ENCODE results near the gene SEC61G. TPM values are rescaled to one million over a fixed set of nuclear protein-coding genes. Genes with fewer than 3 reads are reported as not detected.
A peak's percentile ranks its signal among the peaks of the same experiment; 100 is the strongest.

SEC61G gene
- total and polyA plus RNA-seq, 2 donors: 167 to 357 TPM

DNA sequence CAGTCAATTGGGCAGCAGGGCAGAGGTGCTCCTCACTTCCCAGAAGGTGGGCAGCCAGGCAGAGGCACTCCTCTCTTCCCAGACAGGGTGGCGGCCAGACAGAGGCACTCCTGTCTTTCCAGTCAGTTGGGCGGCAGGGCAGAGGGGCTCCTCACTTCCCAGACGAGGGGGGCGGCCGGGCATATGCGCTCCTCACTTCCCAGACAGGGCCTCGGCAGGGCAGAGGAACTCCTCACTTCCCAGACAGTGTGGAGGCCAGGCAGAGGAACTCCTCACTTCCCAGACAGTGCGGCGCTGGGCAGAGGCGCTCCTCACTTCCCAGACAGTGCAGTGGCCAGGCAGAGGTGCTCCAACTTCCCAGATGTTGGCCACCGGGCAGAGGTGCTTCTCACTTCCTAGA lies 33.4 kb upstream of the SEC61G start:
- no peaks in the 10 kb centered on the region for H3K9me3 ChIP-seq (ENCODE audit: control insufficient read depth in 2 of 2, insufficient read depth in 1 of 2, low read length in 1 of 2)
- 82% methylated on average over 11 of the region's 11 CpGs for WGBS
- H3K4me1 ChIP-seq (ENCODE audit: control insufficient read depth in 2 of 2, insufficient read depth in 2 of 2, low read length in 2 of 2): peaks cover 0 to 4% of the 10 kb centered on the region in 2 donors
- H3K27ac ChIP-seq (ENCODE audit: low read depth in 1 of 2, low read length in 1 of 2): no peak overlapping the region
- H3K36me3 ChIP-seq (ENCODE audit: control insufficient read depth in 2 of 2, insufficient read depth in 2 of 2, low read length in 1 of 2): no peaks in the 10 kb centered on the region
- H3K4me3 ChIP-seq (ENCODE audit: low read length in 2 of 2): no peak overlapping the region
- no peak for DNase-seq (ENCODE audit: low read depth in 6 of 9, low spot score in 9 of 9)
- peaks cover 0 to 5% of the 10 kb centered on the region in 2 donors for H3K27me3 ChIP-seq (ENCODE audit: control insufficient read depth in 2 of 2, insufficient read depth in 1 of 2, low read length in 1 of 2)

DNA sequence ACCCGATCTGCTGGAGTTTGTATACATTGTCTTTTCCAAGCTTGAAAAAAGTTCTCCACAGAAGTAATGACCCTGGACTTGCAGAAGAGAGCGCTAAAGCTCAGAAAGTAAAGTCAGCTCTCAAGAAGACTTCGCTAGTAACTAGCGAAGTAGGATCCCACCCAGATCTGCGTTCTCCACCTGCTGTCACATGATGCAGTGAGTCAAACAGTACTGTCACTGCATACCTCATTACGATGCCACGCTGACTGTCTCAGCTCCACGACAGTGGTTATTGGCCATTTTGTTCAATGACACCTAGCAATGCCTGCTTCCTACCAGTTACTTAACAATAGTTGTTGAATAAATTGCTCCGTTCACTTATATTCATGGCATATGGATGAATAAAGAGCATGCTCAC lies 29.7 kb upstream of the SEC61G start:
- peaks cover 0 to 4% of the 10 kb centered on the region in 2 donors for H3K4me1 ChIP-seq (ENCODE audit: control insufficient read depth in 2 of 2, insufficient read depth in 2 of 2, low read length in 2 of 2)
- H3K4me3 ChIP-seq (ENCODE audit: low read length in 2 of 2): no peak overlapping the region
- peaks cover 0 to 5% of the 10 kb centered on the region in 2 donors for H3K27me3 ChIP-seq (ENCODE audit: control insufficient read depth in 2 of 2, insufficient read depth in 1 of 2, low read length in 1 of 2)
- H3K9me3 ChIP-seq (ENCODE audit: control insufficient read depth in 2 of 2, insufficient read depth in 1 of 2, low read length in 1 of 2): no peaks in the 10 kb centered on the region
- peak in 4 of 9 donors; percentile 3 to 34 (median 8) for DNase-seq (ENCODE audit: low read depth in 6 of 9, low spot score in 9 of 9)
- WGBS: 12% methylated on average over 9 of the region's 9 CpGs
- H3K36me3 ChIP-seq (ENCODE audit: control insufficient read depth in 2 of 2, insufficient read depth in 2 of 2, low read length in 1 of 2): no peaks in the 10 kb centered on the region
- H3K27ac ChIP-seq (ENCODE audit: low read depth in 1 of 2, low read length in 1 of 2): no peak overlapping the region

DNA sequence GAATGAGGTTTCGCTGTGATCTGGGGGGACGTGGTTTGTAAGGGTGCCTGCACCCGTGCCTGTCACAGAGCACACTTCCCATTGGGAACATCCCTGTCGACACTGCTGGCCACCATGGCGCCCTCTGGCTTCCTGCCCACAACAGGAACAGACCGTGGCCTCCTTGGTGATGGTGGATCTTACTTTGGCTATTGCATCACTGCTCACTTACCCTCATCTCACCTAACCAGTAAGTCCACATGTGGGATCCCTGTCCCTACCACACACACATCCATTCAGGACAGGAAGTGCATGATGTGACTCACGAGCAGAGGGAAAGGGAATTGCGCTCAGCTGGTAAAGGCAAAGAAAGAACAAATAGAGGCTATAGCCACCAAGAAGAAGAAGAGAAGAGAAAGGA lies 26.2 kb upstream of the SEC61G start:
- no peak for DNase-seq (ENCODE audit: low read depth in 6 of 9, low spot score in 9 of 9)
- H3K36me3 ChIP-seq (ENCODE audit: control insufficient read depth in 2 of 2, insufficient read depth in 2 of 2, low read length in 1 of 2): no peaks in the 10 kb centered on the region
- WGBS: 69% methylated on average over 8 of the region's 8 CpGs

DNA sequence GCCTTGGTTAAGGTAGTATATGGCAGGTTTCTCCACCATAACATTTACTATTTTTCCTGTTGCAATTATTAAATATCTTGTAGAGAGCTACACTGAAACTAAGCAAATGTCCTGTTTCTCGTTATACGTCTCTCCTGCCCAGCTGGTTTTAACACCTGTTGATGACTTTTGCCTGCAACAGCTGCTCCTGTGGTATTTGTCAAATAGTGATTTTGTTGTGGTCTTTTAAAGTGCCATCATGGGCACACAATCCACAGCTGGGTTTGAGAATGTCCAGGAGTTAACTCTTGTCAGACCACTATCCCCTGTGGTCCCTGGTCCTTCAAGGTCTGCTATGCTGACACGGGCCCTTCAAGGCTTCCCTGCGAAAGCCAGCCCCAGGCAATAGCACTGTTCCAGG lies 24.9 kb upstream of the SEC61G start:
- DNase-seq (ENCODE audit: low read depth in 6 of 9, low spot score in 9 of 9): no peak
- Histone ChIP-seq H3K27me3 (ENCODE audit: control insufficient read depth in 2 of 2, insufficient read depth in 1 of 2, low read length in 1 of 2) (peaks cover 0 to 4% of the 10 kb centered on the region in 2 donors), H3K4me1 (ENCODE audit: control insufficient read depth in 2 of 2, insufficient read depth in 2 of 2, low read length in 2 of 2) (peaks cover 0 to 4% of the 10 kb centered on the region in 2 donors), H3K36me3 (ENCODE audit: control insufficient read depth in 2 of 2, insufficient read depth in 2 of 2, low read length in 1 of 2) (no peaks in the 10 kb centered on the region), H3K27ac (ENCODE audit: low read depth in 1 of 2, low read length in 1 of 2) (no peak overlapping the region), H3K4me3 (ENCODE audit: low read length in 2 of 2) (no peak overlapping the region), H3K9me3 (ENCODE audit: control insufficient read depth in 2 of 2, insufficient read depth in 1 of 2, low read length in 1 of 2) (no peaks in the 10 kb centered on the region)
- 91% methylated on average over 4 of the region's 4 CpGs for WGBS

More for the DNA sequence above, 26.2 kb upstream of the SEC61G start:
- H3K27ac ChIP-seq (ENCODE audit: low read depth in 1 of 2, low read length in 1 of 2): no peak overlapping the region
- no peaks in the 10 kb centered on the region for H3K9me3 ChIP-seq (ENCODE audit: control insufficient read depth in 2 of 2, insufficient read depth in 1 of 2, low read length in 1 of 2)
- no peak overlapping the region for H3K4me3 ChIP-seq (ENCODE audit: low read length in 2 of 2)
- peaks cover 0 to 4% of the 10 kb centered on the region in 2 donors for H3K4me1 ChIP-seq (ENCODE audit: control insufficient read depth in 2 of 2, insufficient read depth in 2 of 2, low read length in 2 of 2)
- peaks cover 0 to 5% of the 10 kb centered on the region in 2 donors for H3K27me3 ChIP-seq (ENCODE audit: control insufficient read depth in 2 of 2, insufficient read depth in 1 of 2, low read length in 1 of 2)

DNA sequence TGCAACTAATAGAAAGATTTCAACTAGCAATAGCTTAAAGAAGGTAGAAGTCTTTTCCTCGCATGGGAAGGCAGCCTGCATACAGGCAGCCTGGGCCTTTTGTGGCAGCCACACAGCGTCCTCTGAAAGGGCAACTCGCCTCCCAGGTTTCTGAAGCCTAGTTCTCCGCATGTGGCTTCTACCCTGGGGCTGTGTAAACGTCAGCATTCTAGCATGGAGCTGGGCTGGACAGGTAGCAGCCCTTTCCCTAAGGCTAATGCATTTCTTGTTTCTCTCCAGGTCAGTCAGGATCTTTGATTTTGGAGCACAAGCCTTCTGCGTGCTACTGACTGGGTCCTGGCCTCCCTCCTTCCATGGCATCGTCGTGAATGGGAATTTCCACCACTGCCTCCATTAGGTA lies 23.8 kb upstream of the SEC61G start:
- Histone ChIP-seq H3K27ac (ENCODE audit: low read depth in 1 of 2, low read length in 1 of 2) (no peak overlapping the region), H3K36me3 (ENCODE audit: control insufficient read depth in 2 of 2, insufficient read depth in 2 of 2, low read length in 1 of 2) (no peaks in the 10 kb centered on the region), H3K9me3 (ENCODE audit: control insufficient read depth in 2 of 2, insufficient read depth in 1 of 2, low read length in 1 of 2) (no peaks in the 10 kb centered on the region), H3K4me1 (ENCODE audit: control insufficient read depth in 2 of 2, insufficient read depth in 2 of 2, low read length in 2 of 2) (no peaks in the 10 kb centered on the region), H3K27me3 (ENCODE audit: control insufficient read depth in 2 of 2, insufficient read depth in 1 of 2, low read length in 1 of 2) (no peaks in the 10 kb centered on the region), H3K4me3 (ENCODE audit: low read length in 2 of 2) (no peak overlapping the region)
- WGBS: 84% methylated on average over 8 of the region's 8 CpGs
- DNase-seq (ENCODE audit: low read depth in 6 of 9, low spot score in 9 of 9): no peak

DNA sequence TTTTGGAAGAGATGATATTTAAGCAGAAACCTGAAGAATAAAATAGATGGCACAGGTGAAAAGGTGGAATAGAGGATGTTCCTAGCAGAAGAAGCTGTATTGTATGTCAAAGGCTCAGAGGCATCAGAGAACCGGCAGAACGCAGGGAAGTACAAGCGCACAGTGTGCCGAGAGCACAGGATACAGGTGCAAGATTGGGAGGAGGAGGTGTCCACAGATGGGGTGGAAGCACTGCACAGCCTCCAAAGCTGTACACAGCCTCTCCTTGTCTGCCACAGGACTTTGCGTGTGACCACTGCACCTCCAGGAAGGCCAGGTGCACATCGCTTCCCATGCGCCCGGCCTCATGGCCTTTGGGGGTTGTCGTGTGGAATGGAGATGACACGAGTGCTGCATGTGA lies 23.3 kb upstream of the SEC61G start:
- no peaks in the 10 kb centered on the region for H3K36me3 ChIP-seq (ENCODE audit: control insufficient read depth in 2 of 2, insufficient read depth in 2 of 2, low read length in 1 of 2)
- DNase-seq (ENCODE audit: low read depth in 6 of 9, low spot score in 9 of 9): no peak
- 91% methylated on average over 10 of the region's 10 CpGs for WGBS
- no peaks in the 10 kb centered on the region for H3K9me3 ChIP-seq (ENCODE audit: control insufficient read depth in 2 of 2, insufficient read depth in 1 of 2, low read length in 1 of 2)
- H3K27me3 ChIP-seq (ENCODE audit: control insufficient read depth in 2 of 2, insufficient read depth in 1 of 2, low read length in 1 of 2): no peaks in the 10 kb centered on the region
- H3K27ac ChIP-seq (ENCODE audit: low read depth in 1 of 2, low read length in 1 of 2): no peak overlapping the region
- no peak overlapping the region for H3K4me3 ChIP-seq (ENCODE audit: low read length in 2 of 2)
- H3K4me1 ChIP-seq (ENCODE audit: control insufficient read depth in 2 of 2, insufficient read depth in 2 of 2, low read length in 2 of 2): no peaks in the 10 kb centered on the region

DNA sequence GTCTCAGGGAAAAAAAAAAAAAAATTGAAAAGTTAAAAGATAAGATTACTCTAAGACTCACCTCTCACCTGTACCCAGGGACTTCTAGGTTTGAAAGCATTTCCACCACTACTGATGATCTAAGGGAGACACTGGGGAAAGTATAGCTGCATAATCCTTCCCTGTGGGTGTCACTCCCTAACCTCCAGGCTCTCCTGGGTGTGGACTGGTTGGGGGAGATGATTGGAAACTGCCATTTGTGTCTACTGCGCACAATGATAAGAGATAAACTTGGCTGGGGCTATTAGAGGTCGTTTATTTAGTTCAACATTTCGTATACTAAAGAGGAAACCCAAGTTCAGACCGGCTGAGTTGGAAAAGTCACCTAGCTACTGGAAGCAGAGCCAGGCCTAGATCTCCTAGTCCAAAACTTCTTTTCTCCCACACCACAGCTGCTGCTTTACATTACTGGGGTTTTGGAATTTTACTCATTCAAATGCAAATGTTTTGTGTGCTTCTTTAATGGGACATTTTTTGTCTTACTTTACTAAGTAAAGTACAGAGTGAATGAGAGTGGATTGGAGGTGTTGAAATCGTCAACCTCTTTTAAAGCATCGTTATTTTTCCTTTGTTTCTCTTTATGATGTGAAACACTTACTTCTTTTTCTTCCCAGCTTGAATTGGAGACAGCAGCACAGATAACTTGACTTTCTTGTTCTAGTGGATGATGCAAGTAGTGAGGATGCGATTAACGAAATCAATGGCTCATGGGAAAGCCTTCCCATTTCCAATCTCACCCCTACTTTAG lies 22.3 kb upstream of the SEC61G start:
- DNase-seq (ENCODE audit: low read depth in 6 of 9, low spot score in 9 of 9): no peak
- Histone ChIP-seq H3K36me3 (ENCODE audit: control insufficient read depth in 2 of 2, insufficient read depth in 2 of 2, low read length in 1 of 2) (no peaks in the 10 kb centered on the region), H3K4me3 (ENCODE audit: low read length in 2 of 2) (no peak overlapping the region), H3K27ac (ENCODE audit: low read depth in 1 of 2, low read length in 1 of 2) (no peak overlapping the region), H3K4me1 (ENCODE audit: control insufficient read depth in 2 of 2, insufficient read depth in 2 of 2, low read length in 2 of 2) (no peaks in the 10 kb centered on the region), H3K9me3 (ENCODE audit: control insufficient read depth in 2 of 2, insufficient read depth in 1 of 2, low read length in 1 of 2) (peaks cover 0 to 2% of the 10 kb centered on the region in 2 donors), H3K27me3 (ENCODE audit: control insufficient read depth in 2 of 2, insufficient read depth in 1 of 2, low read length in 1 of 2) (no peaks in the 10 kb centered on the region)
- WGBS: 65% methylated on average over 8 of the region's 8 CpGs

DNA sequence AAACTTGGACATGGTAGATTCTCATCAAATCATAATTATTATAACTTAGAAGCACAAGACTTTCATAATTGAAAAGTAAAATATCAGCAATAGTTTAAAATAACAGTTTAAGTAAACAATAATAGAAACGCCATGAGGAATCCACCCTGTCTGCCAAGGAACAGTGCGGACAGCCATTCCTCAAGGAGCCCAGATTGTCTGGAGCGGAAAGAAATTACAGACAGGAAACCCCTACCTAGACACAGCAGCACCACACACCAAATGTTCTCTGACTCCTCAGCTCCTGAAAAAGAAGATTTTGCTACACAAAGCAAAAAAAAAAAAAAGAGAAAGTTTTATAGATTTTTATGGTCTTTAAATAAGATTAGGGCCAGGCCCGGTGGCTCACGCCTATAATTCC lies 21.5 kb upstream of the SEC61G start:
- Histone ChIP-seq H3K9me3 (ENCODE audit: control insufficient read depth in 2 of 2, insufficient read depth in 1 of 2, low read length in 1 of 2) (peaks cover 0 to 2% of the 10 kb centered on the region in 2 donors), H3K4me1 (ENCODE audit: control insufficient read depth in 2 of 2, insufficient read depth in 2 of 2, low read length in 2 of 2) (no peaks in the 10 kb centered on the region), H3K27me3 (ENCODE audit: control insufficient read depth in 2 of 2, insufficient read depth in 1 of 2, low read length in 1 of 2) (no peaks in the 10 kb centered on the region), H3K27ac (ENCODE audit: low read depth in 1 of 2, low read length in 1 of 2) (no peak overlapping the region), H3K36me3 (ENCODE audit: control insufficient read depth in 2 of 2, insufficient read depth in 2 of 2, low read length in 1 of 2) (no peaks in the 10 kb centered on the region), H3K4me3 (ENCODE audit: low read length in 2 of 2) (no peak overlapping the region)
- WGBS: 95% methylated on average over 5 of the region's 5 CpGs
- DNase-seq (ENCODE audit: low read depth in 6 of 9, low spot score in 9 of 9): no peak

DNA sequence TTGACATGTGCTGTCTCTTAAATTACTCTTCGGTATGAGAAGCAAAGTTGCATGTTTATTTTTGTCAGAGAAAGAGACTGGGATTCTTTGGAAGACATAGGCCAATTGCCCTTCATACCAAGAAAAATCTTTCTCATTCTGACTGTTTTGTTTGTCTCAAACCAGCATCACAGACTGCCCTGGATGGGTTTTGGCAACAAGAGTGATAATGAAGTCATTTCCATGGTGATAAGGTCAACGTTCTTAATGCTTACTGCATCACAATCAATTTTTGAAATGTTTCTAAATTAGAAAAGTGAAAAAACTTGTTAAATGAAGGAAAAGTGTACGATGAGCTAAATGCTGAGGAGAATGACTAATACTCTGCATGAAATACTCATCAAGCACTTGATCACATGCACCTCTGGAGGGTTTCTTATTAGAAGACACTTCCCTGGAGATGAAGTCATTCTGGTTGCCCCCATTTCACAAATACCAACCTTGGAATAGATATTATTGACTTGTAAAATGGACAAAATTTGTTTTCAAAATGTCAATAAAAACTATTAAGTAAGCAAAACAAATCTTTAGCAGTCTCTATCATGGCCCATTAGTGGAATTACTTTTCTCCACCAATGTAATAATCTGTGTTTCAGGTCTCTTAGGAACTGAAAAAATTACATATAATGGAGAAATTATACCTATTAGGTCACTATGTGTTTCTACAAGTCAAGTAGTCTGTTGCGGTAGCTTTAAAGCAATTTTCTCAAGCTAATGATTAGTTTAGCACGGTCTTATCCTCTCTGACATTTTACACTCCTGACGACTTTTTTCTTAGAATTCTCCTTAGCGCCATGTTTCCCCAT lies 19.9 kb upstream of the SEC61G start:
- H3K4me1 ChIP-seq (ENCODE audit: control insufficient read depth in 2 of 2, insufficient read depth in 2 of 2, low read length in 2 of 2): no peaks in the 10 kb centered on the region
- peaks cover 0 to 2% of the 10 kb centered on the region in 2 donors for H3K9me3 ChIP-seq (ENCODE audit: control insufficient read depth in 2 of 2, insufficient read depth in 1 of 2, low read length in 1 of 2)
- WGBS: 94% methylated on average over 7 of the region's 7 CpGs
- H3K27me3 ChIP-seq (ENCODE audit: control insufficient read depth in 2 of 2, insufficient read depth in 1 of 2, low read length in 1 of 2): no peaks in the 10 kb centered on the region
- no peak for DNase-seq (ENCODE audit: low read depth in 6 of 9, low spot score in 9 of 9)
- H3K36me3 ChIP-seq (ENCODE audit: control insufficient read depth in 2 of 2, insufficient read depth in 2 of 2, low read length in 1 of 2): no peaks in the 10 kb centered on the region
- H3K4me3 ChIP-seq (ENCODE audit: low read length in 2 of 2): no peak overlapping the region
- no peak overlapping the region for H3K27ac ChIP-seq (ENCODE audit: low read depth in 1 of 2, low read length in 1 of 2)
